ENCODE measurements around the gene SLC39A3.

The SLC39A3 gene

DNA sequence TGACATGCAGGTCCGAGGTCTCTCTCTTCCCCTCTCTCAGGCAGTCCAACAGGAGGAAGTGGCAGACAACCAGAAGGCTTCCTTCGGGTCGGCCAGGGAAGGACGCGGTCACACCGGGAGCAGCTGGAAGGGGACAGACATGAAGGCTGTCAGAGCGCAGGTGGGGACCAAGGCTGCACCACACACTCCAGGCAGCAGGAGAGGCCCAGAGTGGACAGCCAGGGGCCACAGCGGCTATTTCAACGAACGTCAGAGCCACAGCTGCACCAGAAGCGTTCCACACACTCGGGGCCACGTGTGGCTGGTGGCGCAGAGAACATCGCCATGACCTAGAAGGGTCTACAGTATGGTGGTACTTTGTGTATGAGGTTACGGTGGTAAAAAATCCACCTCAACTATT lies 16.0 kb upstream of the SLC39A3 start:
- in situ Hi-C loops (cut with MboI; ENCODE audit: low pct_unique_long_range_greater_than_20kb, low sequenced_read_pairs), result no loop called here
- DNase-seq, result no peak

DNA sequence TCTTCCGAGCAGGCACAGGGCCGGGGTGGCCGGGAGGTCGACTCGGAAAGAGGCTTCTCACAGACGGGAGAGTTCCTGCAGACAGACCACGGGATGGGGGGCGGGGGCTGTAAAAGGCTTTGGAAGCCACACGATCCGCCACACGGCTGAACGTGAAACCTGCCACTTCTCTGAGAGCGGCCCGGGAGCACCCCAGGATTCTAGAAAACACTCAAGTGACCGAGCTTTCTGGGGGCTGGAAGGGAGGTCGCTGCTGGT lies 15.6 kb upstream of the SLC39A3 start:
- in situ Hi-C loops (cut with MboI; ENCODE audit: low pct_unique_long_range_greater_than_20kb, low sequenced_read_pairs), result no loop called here
- no peak for DNase-seq

DNA sequence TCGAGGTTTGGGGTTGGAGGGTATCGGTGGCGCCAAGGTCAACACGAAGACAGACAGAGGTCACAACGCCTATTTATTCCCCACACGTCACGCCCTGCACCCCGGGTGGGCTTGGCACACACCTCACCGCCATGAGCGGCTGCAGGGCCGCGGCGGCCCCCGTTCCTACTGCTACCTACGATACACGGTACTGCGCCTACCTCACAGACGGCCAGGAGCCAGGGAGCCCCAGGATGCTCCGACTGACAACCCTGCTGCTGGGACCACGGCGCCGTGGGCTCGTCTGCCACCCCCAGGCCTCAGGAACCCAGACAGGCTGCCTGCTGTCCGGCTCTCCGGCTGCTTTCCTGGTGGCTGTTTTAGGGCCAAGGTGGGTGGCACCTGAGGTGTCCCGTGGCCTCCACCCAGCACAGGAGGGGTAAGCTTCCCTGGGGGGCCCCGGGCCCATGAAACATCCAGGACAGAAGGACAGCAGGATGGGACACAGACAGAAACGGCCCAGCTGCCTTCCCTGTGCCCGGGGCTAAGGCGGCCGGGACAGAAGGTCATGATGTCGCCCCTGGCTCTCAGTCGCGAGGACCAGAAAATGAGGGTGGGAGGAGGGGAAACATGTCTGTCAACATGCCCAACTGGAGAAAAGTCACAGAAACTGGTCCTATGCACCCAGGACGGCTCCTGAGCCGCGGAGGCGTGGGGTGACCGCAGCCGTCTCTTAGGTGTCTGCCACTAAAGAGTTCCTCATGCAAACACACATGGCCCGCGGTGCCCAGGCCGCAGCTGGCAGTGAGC lies 15.0 kb upstream of the SLC39A3 start:
- in situ Hi-C loops (cut with MboI; ENCODE audit: low pct_unique_long_range_greater_than_20kb, low sequenced_read_pairs), result no loop called here
- no peak for DNase-seq

DNA sequence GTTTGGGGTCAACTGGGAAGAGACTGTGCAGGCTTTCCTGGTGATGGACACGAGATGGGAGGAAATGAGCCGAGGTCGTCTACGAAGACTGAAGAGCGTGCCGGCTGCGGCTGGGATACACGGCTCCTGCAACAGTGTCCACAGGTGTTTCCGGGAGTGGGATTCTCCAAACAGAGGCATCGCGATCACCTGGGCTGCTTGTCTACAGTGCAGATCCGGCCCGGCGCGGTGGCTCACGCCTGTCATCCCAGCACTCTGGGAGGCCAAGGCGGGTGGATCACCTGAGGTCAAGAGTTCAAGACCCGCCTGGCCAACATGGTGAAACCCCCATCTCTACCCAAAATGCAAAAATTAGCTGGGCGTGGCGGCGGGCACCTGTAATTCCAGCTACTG lies 11.6 kb upstream of the SLC39A3 start:
- in situ Hi-C loops (cut with MboI; ENCODE audit: low pct_unique_long_range_greater_than_20kb, low sequenced_read_pairs), result no loop called here
- no peak for DNase-seq

DNA sequence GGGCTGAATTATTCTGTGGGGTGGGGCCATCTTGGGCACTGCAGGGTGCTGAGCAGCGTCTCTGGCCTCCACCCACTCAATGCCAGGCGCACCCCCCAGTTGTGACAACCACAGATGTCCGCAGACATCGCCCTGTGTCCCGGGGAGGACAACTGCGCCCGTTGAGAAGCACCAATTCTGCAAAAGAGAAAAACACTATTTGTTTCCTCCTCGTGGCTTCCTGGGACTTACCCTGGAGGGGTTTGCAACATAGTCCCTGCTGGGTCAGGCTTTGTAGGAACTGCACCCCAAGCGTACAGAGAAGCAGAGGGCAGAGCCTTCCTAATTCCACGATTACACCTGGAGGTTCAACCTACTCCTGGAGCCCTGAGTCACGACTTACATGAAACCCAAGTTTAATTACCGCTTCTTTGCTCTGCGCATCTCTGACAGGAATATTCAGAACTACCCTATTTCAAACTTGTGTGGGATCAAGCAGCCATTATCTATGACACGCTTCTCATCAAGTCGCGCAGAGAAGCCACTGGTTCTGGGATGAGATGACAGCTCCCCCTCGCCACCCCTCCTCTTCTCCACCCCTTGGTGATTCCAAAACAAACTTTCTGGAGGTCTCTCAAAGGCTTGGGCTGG lies 11.1 kb upstream of the SLC39A3 start:
- DNase-seq, result no peak
- in situ Hi-C loops (cut with MboI; ENCODE audit: low pct_unique_long_range_greater_than_20kb, low sequenced_read_pairs), result no loop called here

DNA sequence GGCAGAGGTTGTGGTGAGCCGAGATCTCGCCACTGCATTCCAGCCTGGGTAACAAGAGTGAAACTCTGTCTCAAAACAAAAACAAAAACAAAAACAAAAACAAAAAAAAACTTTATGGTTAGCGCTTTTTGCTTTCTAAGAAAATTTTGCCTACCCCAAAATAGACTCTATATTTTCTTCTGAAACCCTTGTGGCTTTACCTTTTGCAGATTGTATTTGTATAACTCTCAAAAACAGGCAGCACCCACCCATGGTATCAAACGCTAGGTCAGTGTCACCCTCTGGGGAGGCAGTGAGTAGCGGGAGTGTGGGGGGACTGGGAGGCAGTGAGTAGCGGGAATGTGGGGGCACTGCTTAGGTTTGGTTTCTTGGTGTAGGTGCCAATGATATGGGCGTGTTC lies 7.5 kb upstream of the SLC39A3 start:
- in situ Hi-C loops (cut with MboI; ENCODE audit: low pct_unique_long_range_greater_than_20kb, low sequenced_read_pairs), result no loop called here
- no peak for DNase-seq

DNA sequence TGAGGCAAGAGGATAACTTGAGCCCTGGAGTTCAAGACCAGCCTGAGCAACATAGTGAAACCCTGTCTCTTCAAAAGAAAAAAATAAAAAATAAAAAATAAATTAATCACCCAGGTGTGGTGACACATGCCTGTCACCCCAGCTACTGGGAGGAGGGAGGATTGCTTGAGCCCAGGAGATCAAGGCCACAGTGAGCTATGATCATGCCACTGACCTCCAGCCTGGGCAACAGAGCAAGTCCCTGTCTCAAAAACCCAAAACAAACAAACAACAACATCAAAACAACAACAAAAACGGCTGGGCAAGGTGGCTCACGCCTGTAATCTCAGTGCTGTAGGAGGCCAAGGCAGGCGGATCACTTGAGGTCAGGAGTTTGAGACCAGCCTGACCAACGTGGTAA lies 4.3 kb upstream of the SLC39A3 start:
- in situ Hi-C loops (cut with MboI; ENCODE audit: low pct_unique_long_range_greater_than_20kb, low sequenced_read_pairs), result no loop called here
- DNase-seq, result no peak

DNA sequence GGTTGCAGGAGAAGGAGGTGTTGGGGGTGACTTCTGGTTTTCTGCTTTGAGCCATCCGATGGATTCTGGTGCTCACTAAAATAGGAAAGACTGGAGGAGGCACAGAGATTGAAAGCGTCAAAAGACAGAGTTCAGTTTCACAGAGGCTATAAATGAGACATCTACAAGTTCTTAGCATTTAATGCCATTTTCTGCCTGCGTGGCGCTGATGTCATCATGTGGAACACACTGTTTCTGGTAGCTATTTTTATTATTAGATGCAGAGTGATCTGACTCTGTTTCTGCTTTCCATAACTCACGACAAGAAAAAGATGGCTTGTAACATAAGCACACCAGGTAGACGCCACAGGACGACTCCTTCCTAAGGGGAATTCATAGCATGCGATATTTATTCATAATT lies 3.3 kb upstream of the SLC39A3 start:
- no peak for DNase-seq
- in situ Hi-C loops (cut with MboI; ENCODE audit: low pct_unique_long_range_greater_than_20kb, low sequenced_read_pairs), result no loop called here

DNA sequence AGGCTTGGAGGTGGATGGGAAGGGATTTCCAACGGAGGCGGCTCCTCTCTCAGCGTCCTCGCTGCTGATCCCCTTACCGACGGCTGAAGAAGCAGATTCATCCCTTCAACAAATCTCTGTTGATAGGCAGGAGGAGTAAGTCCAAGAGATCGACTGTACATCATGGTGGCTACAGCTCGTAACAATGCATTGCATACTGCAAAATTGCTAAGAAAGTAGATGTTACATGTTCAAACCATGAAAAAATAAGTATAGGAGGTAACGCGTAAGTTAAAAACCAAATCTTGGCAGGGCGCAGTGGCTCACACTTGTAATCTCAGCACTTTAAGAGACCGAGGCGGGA lies 468 bp upstream of the SLC39A3 start:
- no peak for DNase-seq
- in situ Hi-C loops (cut with MboI; ENCODE audit: low pct_unique_long_range_greater_than_20kb, low sequenced_read_pairs), result no loop called here

DNA sequence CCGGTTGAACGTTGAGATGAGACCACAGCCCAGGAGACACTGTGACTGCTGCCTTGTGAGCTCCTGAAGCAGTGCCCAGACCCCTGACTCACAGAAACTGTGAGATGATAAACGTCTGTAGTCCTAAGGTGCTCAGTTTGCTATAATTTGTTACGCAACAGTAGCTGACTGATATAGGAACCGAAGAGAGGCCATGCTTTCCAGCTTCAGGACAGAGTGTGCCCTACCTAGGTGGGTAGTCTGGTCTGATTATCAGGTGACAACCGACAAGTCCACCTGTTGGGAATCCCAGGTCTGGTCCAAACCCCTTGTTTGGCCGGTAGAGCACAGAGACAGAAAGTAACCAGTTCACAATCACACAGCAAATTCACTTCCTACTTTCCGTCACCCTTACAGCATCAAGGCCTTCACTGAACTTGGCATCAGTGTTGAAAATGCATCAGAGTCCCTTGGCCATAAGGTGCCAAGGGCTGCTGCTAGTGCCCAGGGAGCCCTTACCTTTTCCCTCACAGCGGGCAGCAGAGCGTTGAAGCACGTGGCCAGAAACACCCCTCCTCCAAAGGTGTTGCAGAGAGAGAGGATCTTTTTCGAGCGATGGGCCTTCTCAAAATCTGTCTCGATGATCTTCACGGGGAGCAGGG lies 3.1 kb downstream of the SLC39A3 start:
- in situ Hi-C loops (cut with MboI; ENCODE audit: low pct_unique_long_range_greater_than_20kb, low sequenced_read_pairs), result no loop called here
- DNase-seq, result no peak

DNA sequence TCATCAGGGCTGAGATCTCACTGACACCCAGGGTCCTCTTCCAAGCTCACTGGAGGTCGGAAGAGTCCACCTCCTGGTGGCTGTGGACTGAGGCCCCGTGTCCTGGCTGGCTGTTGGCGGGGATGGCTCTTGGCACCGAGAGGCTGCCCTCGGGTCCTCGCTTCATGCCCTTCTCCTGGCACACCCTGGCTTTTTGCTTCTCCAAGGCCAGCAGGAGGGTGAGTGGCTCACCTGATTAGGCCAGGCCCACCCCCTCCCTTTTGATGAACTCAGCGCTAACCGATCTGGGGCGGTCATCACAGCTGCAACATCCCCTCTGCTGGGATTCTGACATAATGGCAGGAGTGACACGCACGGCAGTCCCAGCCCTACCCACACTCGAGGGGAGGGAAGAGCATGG lies 4.4 kb downstream of the SLC39A3 start:
- in situ Hi-C loops (cut with MboI; ENCODE audit: low pct_unique_long_range_greater_than_20kb, low sequenced_read_pairs), result no loop called here
- DNase-seq, result no peak

DNA sequence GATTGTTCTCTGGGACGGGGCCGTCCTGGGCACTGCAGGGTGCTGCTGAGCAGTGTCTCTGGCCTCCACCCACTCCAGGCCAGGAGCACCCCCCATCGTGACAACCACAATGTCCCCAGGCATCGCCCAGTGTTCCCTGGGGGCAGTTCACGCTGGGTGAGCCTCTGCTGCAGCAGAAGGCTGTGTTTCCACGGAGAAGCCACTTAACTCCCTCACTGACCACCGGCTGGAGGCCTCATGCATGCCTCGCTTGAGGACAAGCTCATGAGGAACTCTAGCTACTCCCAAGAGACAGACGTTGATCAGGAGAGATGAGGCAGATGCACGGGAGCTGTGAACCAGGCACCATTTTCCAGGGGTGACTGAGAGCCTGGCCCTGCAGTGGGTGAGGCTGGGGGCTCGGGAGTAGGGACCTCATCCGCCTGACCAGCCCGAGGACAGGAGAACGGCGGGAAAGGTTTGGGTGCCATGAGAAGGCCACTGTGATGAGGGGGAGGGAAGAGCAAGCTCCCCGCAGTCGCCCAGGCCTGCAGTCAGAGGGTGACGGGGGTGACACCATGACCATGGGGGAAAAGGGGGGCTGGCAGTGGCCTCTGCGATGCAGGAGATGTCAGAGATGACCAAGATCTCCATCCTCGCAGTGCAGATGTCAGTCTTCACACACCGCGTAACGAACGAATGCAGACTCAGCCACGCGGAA lies 5.1 kb downstream of the SLC39A3 start:
- in situ Hi-C loops (cut with MboI; ENCODE audit: low pct_unique_long_range_greater_than_20kb, low sequenced_read_pairs), result no loop called here
- no peak for DNase-seq

DNA sequence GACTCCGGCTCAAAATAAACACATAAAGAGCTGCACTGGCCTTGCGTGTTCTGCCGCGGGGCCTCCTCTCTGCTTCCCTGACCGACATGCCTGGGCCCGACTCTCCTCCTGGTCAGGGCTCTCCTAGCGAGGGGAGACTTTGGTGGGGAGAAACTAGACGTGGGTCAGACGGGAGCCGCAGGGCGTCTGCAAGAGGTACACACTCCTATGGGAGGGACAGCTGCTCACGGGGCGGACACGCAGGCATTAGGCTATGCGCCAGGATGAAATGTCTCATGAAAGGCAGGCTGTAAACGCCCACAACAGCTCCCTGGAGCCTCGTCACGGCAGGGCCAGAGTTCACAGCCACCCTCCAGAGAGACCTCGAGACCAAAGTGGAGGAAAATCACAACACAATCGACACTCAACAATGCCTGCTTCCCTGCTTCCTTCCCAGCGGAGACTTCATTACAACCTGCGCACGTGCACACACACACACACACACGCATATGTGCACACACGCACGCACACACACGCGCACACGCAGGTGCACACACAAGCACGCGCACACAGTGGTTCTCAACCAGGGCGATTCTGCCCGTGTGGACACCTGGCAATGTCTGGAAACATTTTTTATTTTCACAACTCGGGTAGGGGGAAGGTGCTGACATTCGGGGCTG lies 5.8 kb downstream of the SLC39A3 start:
- no peak for DNase-seq
- in situ Hi-C loops (cut with MboI; ENCODE audit: low pct_unique_long_range_greater_than_20kb, low sequenced_read_pairs), result no loop called here

DNA sequence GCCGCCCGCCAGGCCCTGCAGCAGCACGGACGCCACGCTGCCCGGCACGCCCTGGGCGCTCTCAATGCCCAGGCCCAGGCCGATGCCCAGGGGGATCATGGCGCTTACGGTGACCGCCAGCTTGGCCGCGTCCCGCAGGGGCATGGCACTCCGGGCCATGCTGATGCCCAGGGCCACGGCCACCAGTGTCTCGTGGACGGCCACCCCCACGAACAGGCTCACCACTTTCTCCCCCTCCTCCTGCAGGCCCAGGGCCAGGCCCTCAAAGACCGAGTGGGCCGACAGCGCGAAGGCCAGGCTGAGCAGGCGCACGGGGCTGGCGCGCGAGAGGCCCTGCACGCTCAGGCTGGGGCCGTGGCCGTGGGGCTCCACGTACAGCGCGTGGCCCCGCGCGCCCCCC lies 6.9 kb downstream of the SLC39A3 start:
- in situ Hi-C loops (cut with MboI; ENCODE audit: low pct_unique_long_range_greater_than_20kb, low sequenced_read_pairs), result no loop called here
- no peak for DNase-seq

DNA sequence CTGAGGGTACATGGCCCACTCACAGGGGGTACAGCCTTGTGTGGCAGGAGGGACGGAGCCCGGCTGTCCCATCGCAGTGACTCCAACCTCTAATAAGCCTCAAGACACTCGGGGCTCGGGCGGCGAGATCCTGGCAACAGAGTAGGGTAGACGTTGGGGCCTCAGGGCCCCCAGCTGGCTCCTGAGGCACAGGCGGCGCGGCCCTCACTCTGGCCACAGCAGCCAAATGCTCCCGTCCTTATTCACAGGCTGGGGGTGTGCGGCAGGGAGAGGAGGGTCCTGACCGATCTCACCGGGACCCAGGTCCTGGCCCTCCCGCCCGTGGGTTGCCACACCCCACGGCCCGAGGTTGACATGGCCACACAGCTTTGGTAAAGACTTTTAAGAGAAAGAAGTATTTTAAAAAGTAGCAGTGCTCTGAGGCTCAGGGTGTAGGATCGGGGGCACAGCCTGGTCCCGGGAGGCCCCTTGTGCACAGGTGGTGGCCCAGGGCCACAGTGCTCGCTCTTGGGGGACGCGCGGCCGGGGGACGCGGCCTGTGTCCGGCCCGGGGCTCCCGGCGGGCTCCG lies 7.6 kb downstream of the SLC39A3 start:
- in situ Hi-C loops (cut with MboI; ENCODE audit: low pct_unique_long_range_greater_than_20kb, low sequenced_read_pairs), result no loop called here
- no peak for DNase-seq

DNA sequence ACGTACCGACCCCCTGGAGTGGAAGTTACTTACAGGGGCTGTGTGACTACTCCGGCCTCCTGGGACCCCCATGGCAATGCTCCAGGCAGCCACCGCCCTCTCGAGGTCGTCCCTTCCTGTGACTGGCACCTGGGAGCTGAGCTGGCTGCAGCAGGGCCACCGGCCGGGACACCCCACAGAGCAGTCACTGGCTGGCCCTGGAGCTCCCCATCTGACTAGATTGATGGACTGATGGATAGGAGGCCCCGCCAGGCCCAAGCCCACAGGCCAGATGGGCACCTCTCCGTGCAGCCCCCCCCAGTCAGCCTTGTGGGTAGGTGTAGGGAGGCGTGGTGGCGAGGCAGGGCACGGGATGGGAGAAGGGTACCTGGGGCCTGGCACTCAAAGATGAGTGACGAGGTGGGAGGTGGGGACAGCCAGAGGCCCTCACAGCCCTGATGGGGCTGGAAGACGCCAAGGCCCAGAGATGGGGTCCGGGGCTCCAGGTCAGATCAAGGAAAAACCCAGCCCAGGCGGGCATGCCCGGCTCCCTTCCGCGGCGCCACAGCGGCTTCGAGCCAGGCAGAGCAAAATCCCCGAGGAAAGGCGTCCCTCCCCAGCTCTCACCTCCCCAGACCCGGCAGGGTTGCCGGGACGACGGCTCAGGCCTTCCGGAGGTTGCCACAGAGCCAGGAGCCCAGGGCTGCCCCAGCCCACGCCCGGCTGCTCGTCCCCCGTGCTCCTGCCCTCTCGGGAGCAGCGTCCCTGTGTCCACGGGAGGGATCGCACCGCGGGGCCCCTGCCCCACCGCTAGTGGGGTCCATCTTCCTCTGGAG lies 8.4 kb downstream of the SLC39A3 start:
- in situ Hi-C loops (cut with MboI; ENCODE audit: low pct_unique_long_range_greater_than_20kb, low sequenced_read_pairs), result no loop called here
- no peak for DNase-seq

DNA sequence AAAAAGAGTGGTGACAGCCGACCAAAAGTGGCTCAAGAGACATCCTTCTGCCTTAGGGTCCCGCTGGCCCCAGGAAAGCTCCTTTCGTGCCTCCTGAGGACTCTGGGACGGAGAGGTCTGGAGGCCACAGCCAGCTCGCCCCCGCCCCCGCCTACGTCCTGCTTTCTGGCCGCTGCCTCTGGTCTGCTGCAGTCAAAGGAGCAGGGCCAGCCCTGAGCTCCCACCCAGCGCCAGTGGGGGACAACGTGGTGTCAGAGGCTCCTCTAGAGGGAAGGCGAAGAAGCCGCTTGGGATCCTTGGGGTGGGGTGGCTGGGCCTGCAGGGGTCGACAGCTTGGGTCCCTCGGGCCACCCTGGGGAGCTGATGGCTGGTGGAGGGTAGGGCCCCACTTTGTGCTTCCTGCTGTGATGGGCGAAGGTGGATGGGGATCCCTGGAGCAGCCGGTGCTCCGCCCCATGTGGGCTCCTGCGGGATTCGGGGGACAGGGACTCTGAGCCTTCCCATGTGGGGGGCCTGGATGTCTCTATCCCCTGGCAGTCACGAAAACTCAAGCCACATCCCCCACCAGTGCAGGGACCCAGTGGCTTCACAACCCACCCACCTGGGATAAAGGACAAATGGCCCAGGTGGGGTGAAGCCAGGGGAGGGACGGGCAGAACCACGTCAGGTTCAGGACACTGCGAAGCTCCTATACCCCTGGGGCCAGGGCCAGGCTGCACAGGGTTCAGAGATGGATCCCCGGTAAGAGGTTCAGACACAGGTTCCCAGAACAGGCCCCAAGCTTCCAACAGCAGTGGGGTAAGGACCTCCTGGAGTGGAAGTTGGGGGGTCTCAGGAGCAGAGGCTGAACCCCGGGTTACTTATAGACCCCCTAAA lies 9.6 kb downstream of the SLC39A3 start:
- DNase-seq, result no peak
- in situ Hi-C loops (cut with MboI; ENCODE audit: low pct_unique_long_range_greater_than_20kb, low sequenced_read_pairs), result no loop called here

DNA sequence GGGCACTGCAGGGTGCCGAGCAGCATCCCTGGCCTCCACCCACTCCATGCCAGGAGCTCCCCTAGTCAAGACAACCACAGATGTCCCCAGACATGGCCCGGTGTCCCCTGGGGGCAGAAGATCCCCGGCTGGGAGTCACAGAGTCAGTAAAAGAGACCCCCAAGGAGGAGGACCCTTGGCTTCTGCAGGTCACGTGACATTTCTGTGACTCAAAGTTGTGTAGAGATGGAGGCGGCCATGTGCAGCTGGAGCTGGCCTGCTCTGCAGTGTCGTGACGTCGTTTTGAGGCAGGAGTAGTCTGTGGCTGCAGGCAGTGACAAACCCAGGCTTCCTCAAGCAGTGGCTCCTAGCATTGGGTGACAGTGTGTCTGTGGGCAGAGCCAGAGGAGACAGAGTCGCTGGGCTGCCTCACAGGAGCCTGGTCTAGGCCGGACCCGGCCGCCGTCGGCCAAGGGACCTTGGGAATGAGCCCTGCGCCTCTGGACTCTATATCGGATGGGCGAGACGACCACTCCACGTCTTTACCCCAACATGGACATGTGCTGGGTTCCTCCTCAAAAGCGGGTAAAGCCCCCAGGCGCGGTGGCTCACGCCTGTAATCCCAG lies 10.9 kb downstream of the SLC39A3 start:
- DNase-seq, result no peak
- in situ Hi-C loops (cut with MboI; ENCODE audit: low pct_unique_long_range_greater_than_20kb, low sequenced_read_pairs), result no loop called here

Measured in KBM-7 (cell line).